GM18870 (cell line): ENCODE results near the gene SCYL1.
"Not testable (repeated sequence)": the region's sequence is repeated elsewhere in the genome, so short reads cannot be mapped to it uniquely, and the experiment has no call there.

ENCODE experiments used
- ATAC-seq: cut with Tn5 transposase; IDR thresholded peaks from one replicate; pipeline ENCODE4 v1.9.1; 2021; ENCODE audit warnings: moderate library complexity; ENCODE audit not compliant: unreplicated experiment

SCYL1 gene

GRCh38 chr11:65504674-65505465 lies 20.0 kb upstream of the SCYL1 start:
- no peak for ATAC-seq

- ATAC-seq = no peak
These were observed 19.2 kb upstream of the SCYL1 start for GRCh38 chr11:65505466-65506289.

- no peak for ATAC-seq
These were observed 18.6 kb upstream of the SCYL1 start for GRCh38 chr11:65506290-65506771.

GRCh38 chr11:65506772-65507505 lies 17.9 kb upstream of the SCYL1 start:
- ATAC-seq = peak; percentile 35

- not testable (repeated sequence) for ATAC-seq
These were observed 12.6 kb upstream of the SCYL1 start for GRCh38 chr11:65512311-65512710.

GRCh38 chr11:65516135-65516968 lies 8.5 kb upstream of the SCYL1 start:
- no peak for ATAC-seq

- not testable (repeated sequence) for ATAC-seq
These were observed 5.8 kb upstream of the SCYL1 start for GRCh38 chr11:65518941-65519549.

- not testable (repeated sequence) for ATAC-seq
These were observed 2.9 kb upstream of the SCYL1 start for GRCh38 chr11:65521777-65522521.

GRCh38 chr11:65522718-65523630 lies 1.9 kb upstream of the SCYL1 start:
- ATAC-seq = not testable (repeated sequence)

- not testable (repeated sequence) for ATAC-seq
These were observed 1.3 kb upstream of the SCYL1 start for GRCh38 chr11:65523631-65523968.

GRCh38 chr11:65524014-65524740 lies 706 bp upstream of the SCYL1 start:
- no peak for ATAC-seq

- no peak for ATAC-seq
These were observed 930 bp downstream of the SCYL1 start for GRCh38 chr11:65525546-65526480.

GRCh38 chr11:65526744-65527143 lies 1.9 kb downstream of the SCYL1 start:
- no peak for ATAC-seq

- ATAC-seq = no peak
These were observed 4.0 kb downstream of the SCYL1 start for GRCh38 chr11:65528819-65529350.

- ATAC-seq = no peak
These were observed 4.7 kb downstream of the SCYL1 start for GRCh38 chr11:65529475-65530156.

GRCh38 chr11:65530157-65530496 lies 5.2 kb downstream of the SCYL1 start:
- no peak for ATAC-seq
